GM18499 (cell line): ENCODE data around the gene SPATC1L.

ENCODE experiments used
- ATAC-seq: cut with Tn5 transposase; IDR thresholded peaks from one replicate; pipeline ENCODE4 v1.9.1; 2021; ENCODE audit warnings: moderate number of reproducible peaks; ENCODE audit not compliant: insufficient read depth, unreplicated experiment

The SPATC1L gene

GRCh38 chr21:46138383-46138970 is 45.8 kb downstream of the SPATC1L start:
- no peak for ATAC-seq

- no peak for ATAC-seq
Measured at GRCh38 chr21:46137908-46138307, 46.4 kb downstream of the SPATC1L start.

- ATAC-seq, result no peak
Measured at GRCh38 chr21:46136739-46137349, 47.4 kb downstream of the SPATC1L start.

- no peak for ATAC-seq
Measured at GRCh38 chr21:46135782-46136395, 48.4 kb downstream of the SPATC1L start.

- no peak for ATAC-seq
Measured at GRCh38 chr21:46131838-46132651, 52.2 kb downstream of the SPATC1L start.

- no peak for ATAC-seq
Measured at GRCh38 chr21:46131588-46131837, 52.7 kb downstream of the SPATC1L start.

- no peak for ATAC-seq
Measured at GRCh38 chr21:46130831-46131587, 53.2 kb downstream of the SPATC1L start.

- no peak for ATAC-seq
Measured at GRCh38 chr21:46129846-46130651, 54.2 kb downstream of the SPATC1L start.

GRCh38 chr21:46128933-46129571 is 55.2 kb downstream of the SPATC1L start:
- ATAC-seq, result no peak

GRCh38 chr21:46128106-46128932 is 55.9 kb downstream of the SPATC1L start:
- ATAC-seq, result no peak

GRCh38 chr21:46127239-46128105 is 56.8 kb downstream of the SPATC1L start:
- no peak for ATAC-seq

GRCh38 chr21:46126309-46127238 is 57.7 kb downstream of the SPATC1L start:
- ATAC-seq, result no peak

GRCh38 chr21:46125846-46126301 is 58.4 kb downstream of the SPATC1L start:
- no peak for ATAC-seq

GRCh38 chr21:46124926-46125845 is 59.1 kb downstream of the SPATC1L start:
- ATAC-seq, result no peak
